GM12878 (cell line): Measurements from ENCODE around the gene GSK3A. TPM values are rescaled to one million over a fixed set of nuclear protein-coding genes. Genes with fewer than 3 reads are reported as not detected.

Experiments
- ATF7 ChIP-seq: fragments of 450-650 bp; IDR thresholded peaks from 2 replicates; pipeline ENCODE4 v1.6.1; 2016; ENCODE audit warnings: low read depth, mild to moderate bottlenecking
- BACH1 ChIP-seq: fragments of 450-650 bp; IDR thresholded peaks from 2 replicates; pipeline ENCODE4 v1.6.1; 2017; ENCODE audit warnings: mild to moderate bottlenecking, borderline replicate concordance
- EGR1 ChIP-seq, 2 experiments: IDR thresholded peaks; 1 replicate in 1 of 2; 2 replicates in 1 of 2; pipeline ENCODE4 v1.6.1; 2011 to 2012; ENCODE audit warnings: low read depth in 2 of 2, low read length in 2 of 2, borderline replicate concordance in 1 of 2, mild to moderate bottlenecking in 1 of 2, moderate library complexity in 1 of 2
- ETV6 ChIP-seq, 2 experiments: fragments of 450-650 bp in 1 of 2; IDR thresholded peaks in 1 of 2; conservative IDR thresholded peaks in 1 of 2; 2 replicates each; pipeline ENCODE4 v1.6.1; 2014; ENCODE audit warnings: antibody characterized with exemption in 1 of 2, borderline replicate concordance in 1 of 2, low read depth in 1 of 2, mild to moderate bottlenecking in 1 of 2, moderate library complexity in 1 of 2
- EZH2 ChIP-seq: IDR thresholded peaks from 2 replicates; pipeline ENCODE4 v1.6.1; 2012; ENCODE audit warnings: low read depth, mild to moderate bottlenecking, control low read depth, inconsistent platforms, low read length, borderline replicate concordance; ENCODE audit not compliant: control insufficient read depth
- GATAD2B ChIP-seq: fragments of 450-650 bp; conservative IDR thresholded peaks from 2 replicates; pipeline ENCODE4 v1.6.1; 2017; ENCODE audit warnings: low read depth, mild to moderate bottlenecking, moderate library complexity
- HCFC1 ChIP-seq: fragments of 150-350 bp; IDR thresholded peaks from 2 replicates; pipeline ENCODE4 v1.6.1; 2014; ENCODE audit warnings: low read length
- IKZF2 ChIP-seq, 2 experiments: fragments of 450-650 bp; IDR thresholded peaks; 2 replicates each; pipeline ENCODE4 v1.6.1; 2017; ENCODE audit warnings: mild to moderate bottlenecking in 2 of 2, moderate library complexity in 2 of 2
- IRF4 ChIP-seq: IDR thresholded peaks from 2 replicates; pipeline ENCODE4 v1.6.1; 2011; ENCODE audit warnings: low read depth, low read length
- MEF2B ChIP-seq: fragments of 450-650 bp; IDR thresholded peaks from 2 replicates; pipeline ENCODE4 v1.6.1; 2018; ENCODE audit warnings: mild to moderate bottlenecking, moderate library complexity; ENCODE audit not compliant: partially characterized antibody, poor library complexity, severe bottlenecking
- MLLT1 ChIP-seq: fragments of 450-650 bp; IDR thresholded peaks from 2 replicates; pipeline ENCODE4 v1.6.1; 2016; ENCODE audit warnings: mild to moderate bottlenecking
- MTA3 ChIP-seq: IDR thresholded peaks from 2 replicates; pipeline ENCODE4 v1.6.1; 2012; ENCODE audit warnings: low read length, inconsistent platforms, borderline replicate concordance
- POLR2AphosphoS2 ChIP-seq: IDR thresholded peaks from 2 replicates; pipeline ENCODE4 v1.6.1; 2011; ENCODE audit warnings: low read depth, mild to moderate bottlenecking, low read length, improper control_type of control experiment, moderate library complexity
- RUNX3 ChIP-seq: IDR thresholded peaks from 2 replicates; pipeline ENCODE4 v1.6.1; 2012; ENCODE audit warnings: low read length, inconsistent platforms
- SMAD1 ChIP-seq: fragments of 450-650 bp; IDR thresholded peaks from 2 replicates; pipeline ENCODE4 v1.6.1; 2018; ENCODE audit warnings: mild to moderate bottlenecking, low read depth; ENCODE audit not compliant: partially characterized antibody
- SRF ChIP-seq, 2 experiments: IDR thresholded peaks; 2 replicates each; pipeline ENCODE4 v1.6.1; 2011; ENCODE audit warnings: low read depth in 2 of 2, low read length in 2 of 2, mild to moderate bottlenecking in 1 of 2, moderate library complexity in 1 of 2
- SUPT20H ChIP-seq: IDR thresholded peaks from 2 replicates; pipeline ENCODE4 v1.6.1; 2011; ENCODE audit warnings: low read depth, mild to moderate bottlenecking, low read length, moderate library complexity, borderline replicate concordance; ENCODE audit not compliant: control insufficient read depth
- TBL1XR1 ChIP-seq: IDR thresholded peaks from 2 replicates; pipeline ENCODE4 v1.6.1; 2012; ENCODE audit warnings: low read depth, low read length, improper control_type of control experiment
- polyA plus RNA-seq, 11 experiments: library from polyadenylated mRNA; depleted of rRNA in 4 of 11; unstranded in 6 of 11; stranded (reverse) in 5 of 11; fragments of >200 nt; fragmentation: Nextera tagmentation in 4 of 11; fragmentation: Illumina TruSeq in 1 of 11; extraction: Ambion mirVana in 4 of 11; extraction: Trizol in 1 of 11; gene quantifications; 1 replicate in 1 of 11; 2 replicates in 10 of 11; pipeline versions ENCODE4 v1.2.1 to v1.2.3, GENCODE V29; 2011 to 2016; ENCODE audit warnings: inconsistent platforms in 2 of 11, missing spikeins in 2 of 11, low read depth in 1 of 11
- total RNA-seq, 4 experiments: library from RNA; depleted of rRNA in 3 of 4; stranded (reverse); fragments of >200 nt in 3 of 4; fragmentation: Illumina TruSeq in 1 of 4; extraction: Trizol in 1 of 4; gene quantifications; 2 replicates each; pipeline versions ENCODE4 v1.2.1 to v1.2.3, GENCODE V29; 2013 to 2021
- TF ChIP-seq, protein P1 (sequence below): fragments of 450-650 bp; IDR thresholded peaks from 2 replicates; pipeline ENCODE4 v1.6.1; 2017; ENCODE audit warnings: low read depth, mild to moderate bottlenecking, moderate library complexity
- TF ChIP-seq, protein P2 (sequence below): IDR thresholded peaks from 2 replicates; pipeline ENCODE4 v1.6.1; 2011; ENCODE audit warnings: mild to moderate bottlenecking, low read depth, low read length, moderate library complexity; ENCODE audit not compliant: insufficient replicate concordance
- TF ChIP-seq, protein P3 (sequence below): fragments of 450-650 bp; IDR thresholded peaks from 2 replicates; pipeline ENCODE4 v1.6.1; 2014; ENCODE audit warnings: mild to moderate bottlenecking
- TF ChIP-seq, protein P4 (sequence below): fragments of 450-650 bp; conservative IDR thresholded peaks from 2 replicates; pipeline ENCODE4 v1.6.1; 2017; ENCODE audit warnings: mild to moderate bottlenecking, moderate library complexity

Gene GSK3A
- total and polyA plus RNA-seq, 10 of the 15 experiments (the other 5 are each of a cell fraction or from before 2014, with no cell fraction given): 1.00 to 47.9 (median 15.2) TPM

GRCh38 chr19:42199440-42200115 is 42.8 kb downstream of the GSK3A start (continued):
- TF ChIP-seq POLR2AphosphoS2 (0 out of 2 replicates have a peak, but pooled peaks have one; percentile 25), MTA3 (no peak), ATF7 (peak; percentile 45; the same call in 1 of the 2 replicates), GATAD2B (peak; percentile 63), TBL1XR1 (no peak), EZH2 (no peak), BACH1 (peak; percentile 73; the same call in 1 of the 2 replicates), SMAD1 (no peak), RUNX3 (peak; percentile 73; the same call in 1 of the 2 replicates), IRF4 (no peak), IKZF2 (IDR thresholded peaks at IDR 0.05) (peak; percentile 46 to 54; a peak in 2 of 4 replicates), ETV6 (conservative IDR thresholded peaks at IDR 0.05 in 1 of 2, IDR thresholded peaks at IDR 0.05 in 1 of 2; ENCODE audit: borderline replicate concordance in 1 of 2, low read depth in 1 of 2) (no peak; a peak in 1 of 4 replicates), MEF2B (peak; percentile 33), MLLT1 (0 out of 2 replicates have a peak, but pooled peaks have one; percentile 36), SRF (IDR thresholded peaks at IDR 0.05; ENCODE audit: low read depth in 2 of 2, low read length in 2 of 2) (no peak), SUPT20H (no peak), HCFC1 (no peak), EGR1 (IDR thresholded peaks at IDR 0.05; ENCODE audit: borderline replicate concordance in 1 of 2, low read depth in 2 of 2, low read length in 2 of 2) (no peak)
- TF ChIP-seq, protein P1, sequence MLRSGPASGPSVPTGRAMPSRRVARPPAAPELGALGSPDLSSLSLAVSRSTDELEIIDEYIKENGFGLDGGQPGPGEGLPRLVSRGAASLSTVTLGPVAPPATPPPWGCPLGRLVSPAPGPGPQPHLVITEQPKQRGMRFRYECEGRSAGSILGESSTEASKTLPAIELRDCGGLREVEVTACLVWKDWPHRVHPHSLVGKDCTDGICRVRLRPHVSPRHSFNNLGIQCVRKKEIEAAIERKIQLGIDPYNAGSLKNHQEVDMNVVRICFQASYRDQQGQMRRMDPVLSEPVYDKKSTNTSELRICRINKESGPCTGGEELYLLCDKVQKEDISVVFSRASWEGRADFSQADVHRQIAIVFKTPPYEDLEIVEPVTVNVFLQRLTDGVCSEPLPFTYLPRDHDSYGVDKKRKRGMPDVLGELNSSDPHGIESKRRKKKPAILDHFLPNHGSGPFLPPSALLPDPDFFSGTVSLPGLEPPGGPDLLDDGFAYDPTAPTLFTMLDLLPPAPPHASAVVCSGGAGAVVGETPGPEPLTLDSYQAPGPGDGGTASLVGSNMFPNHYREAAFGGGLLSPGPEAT: 0 out of 2 replicates have a peak, but pooled peaks have one; percentile 4
- TF ChIP-seq, protein P2, sequence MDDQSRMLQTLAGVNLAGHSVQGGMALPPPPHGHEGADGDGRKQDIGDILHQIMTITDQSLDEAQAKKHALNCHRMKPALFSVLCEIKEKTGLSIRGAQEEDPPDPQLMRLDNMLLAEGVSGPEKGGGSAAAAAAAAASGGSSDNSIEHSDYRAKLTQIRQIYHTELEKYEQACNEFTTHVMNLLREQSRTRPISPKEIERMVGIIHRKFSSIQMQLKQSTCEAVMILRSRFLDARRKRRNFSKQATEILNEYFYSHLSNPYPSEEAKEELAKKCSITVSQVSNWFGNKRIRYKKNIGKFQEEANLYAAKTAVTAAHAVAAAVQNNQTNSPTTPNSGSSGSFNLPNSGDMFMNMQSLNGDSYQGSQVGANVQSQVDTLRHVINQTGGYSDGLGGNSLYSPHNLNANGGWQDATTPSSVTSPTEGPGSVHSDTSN: no peak
- TF ChIP-seq, protein P3, sequence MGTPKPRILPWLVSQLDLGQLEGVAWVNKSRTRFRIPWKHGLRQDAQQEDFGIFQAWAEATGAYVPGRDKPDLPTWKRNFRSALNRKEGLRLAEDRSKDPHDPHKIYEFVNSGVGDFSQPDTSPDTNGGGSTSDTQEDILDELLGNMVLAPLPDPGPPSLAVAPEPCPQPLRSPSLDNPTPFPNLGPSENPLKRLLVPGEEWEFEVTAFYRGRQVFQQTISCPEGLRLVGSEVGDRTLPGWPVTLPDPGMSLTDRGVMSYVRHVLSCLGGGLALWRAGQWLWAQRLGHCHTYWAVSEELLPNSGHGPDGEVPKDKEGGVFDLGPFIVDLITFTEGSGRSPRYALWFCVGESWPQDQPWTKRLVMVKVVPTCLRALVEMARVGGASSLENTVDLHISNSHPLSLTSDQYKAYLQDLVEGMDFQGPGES: no peak
- TF ChIP-seq, protein P4, sequence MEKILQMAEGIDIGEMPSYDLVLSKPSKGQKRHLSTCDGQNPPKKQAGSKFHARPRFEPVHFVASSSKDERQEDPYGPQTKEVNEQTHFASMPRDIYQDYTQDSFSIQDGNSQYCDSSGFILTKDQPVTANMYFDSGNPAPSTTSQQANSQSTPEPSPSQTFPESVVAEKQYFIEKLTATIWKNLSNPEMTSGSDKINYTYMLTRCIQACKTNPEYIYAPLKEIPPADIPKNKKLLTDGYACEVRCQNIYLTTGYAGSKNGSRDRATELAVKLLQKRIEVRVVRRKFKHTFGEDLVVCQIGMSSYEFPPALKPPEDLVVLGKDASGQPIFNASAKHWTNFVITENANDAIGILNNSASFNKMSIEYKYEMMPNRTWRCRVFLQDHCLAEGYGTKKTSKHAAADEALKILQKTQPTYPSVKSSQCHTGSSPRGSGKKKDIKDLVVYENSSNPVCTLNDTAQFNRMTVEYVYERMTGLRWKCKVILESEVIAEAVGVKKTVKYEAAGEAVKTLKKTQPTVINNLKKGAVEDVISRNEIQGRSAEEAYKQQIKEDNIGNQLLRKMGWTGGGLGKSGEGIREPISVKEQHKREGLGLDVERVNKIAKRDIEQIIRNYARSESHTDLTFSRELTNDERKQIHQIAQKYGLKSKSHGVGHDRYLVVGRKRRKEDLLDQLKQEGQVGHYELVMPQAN: no peak
